GM23338 (cell line): ENCODE data around the gene SNX8. TPM values are rescaled to one million over a fixed set of nuclear protein-coding genes. Genes with fewer than 3 reads are reported as not detected.

ENCODE experiments used
- ATAC-seq: fragments of 200-7000 bp; cut with Tn5 transposase; 3 replicates; pipeline ENCODE4 v1.9.1; 2020
- DNase-seq: peaks from one replicate; pipeline ENCODE4 v3.0.0-alpha.2; 2015; ENCODE audit warnings: low spot score
- H2AFZ ChIP-seq: fragments of 200-600 bp; sonication (generic); 2 replicates; pipeline ENCODE4 v1.8.0; 2016; ENCODE audit warnings: antibody characterized with exemption, mild to moderate bottlenecking, moderate library complexity
- H3F3A ChIP-seq: fragments of 200-600 bp; sonication (generic); replicated peaks from 2 replicates; pipeline ENCODE4 v1.8.0; 2017; ENCODE audit warnings: antibody characterized with exemption, mixed run types, low read depth
- H3K27ac ChIP-seq: fragments of 200-600 bp; sonication (generic); 2 replicates; pipeline ENCODE4 v1.6.1; 2016; ENCODE audit warnings: low read depth
- H3K27me3 ChIP-seq: fragments of 200-600 bp; sonication (generic); 2 replicates; pipeline ENCODE4 v1.8.0; 2016; ENCODE audit warnings: mild to moderate bottlenecking, mixed run types, moderate library complexity; ENCODE audit not compliant: insufficient read depth
- H3K36me3 ChIP-seq: fragments of 200-600 bp; sonication (generic); 2 replicates; pipeline ENCODE4 v1.8.0; 2016; ENCODE audit warnings: mild to moderate bottlenecking; ENCODE audit not compliant: insufficient read depth
- H3K4me1 ChIP-seq: fragments of 200-600 bp; sonication (generic); 2 replicates; pipeline ENCODE4 v1.8.0; 2016; ENCODE audit warnings: mild to moderate bottlenecking, moderate library complexity; ENCODE audit not compliant: insufficient read depth
- H3K4me2 ChIP-seq: fragments of 200-600 bp; sonication (generic); 2 replicates; pipeline ENCODE4 v1.7.1; 2017; ENCODE audit warnings: mixed run types
- H3K4me3 ChIP-seq: fragments of 200-600 bp; sonication (generic); 2 replicates; pipeline ENCODE4 v1.6.1; 2016; ENCODE audit warnings: mixed run types
- H3K79me2 ChIP-seq: fragments of 200-600 bp; sonication (generic); replicated peaks from 2 replicates; pipeline ENCODE4 v1.8.0; 2017; ENCODE audit warnings: mild to moderate bottlenecking; ENCODE audit not compliant: insufficient read depth
- H3K9me2 ChIP-seq: fragments of 200-600 bp; sonication (generic); 2 replicates; pipeline ENCODE4 v1.8.0; 2017; ENCODE audit not compliant: insufficient read depth
- H4K20me1 ChIP-seq: fragments of 200-600 bp; sonication (generic); replicated peaks from 2 replicates; pipeline ENCODE4 v1.8.0; 2017; ENCODE audit warnings: mild to moderate bottlenecking; ENCODE audit not compliant: insufficient read depth
- H3K27ac Mint-ChIP-seq: 2 replicates; pipeline ENCODE4 v1.8.0; 2020; ENCODE audit warnings: inconsistent platforms, mild to moderate bottlenecking, moderate library complexity, mixed read lengths
- H3K27me3 Mint-ChIP-seq: 3 replicates; pipeline ENCODE4 v1.8.0; 2022; ENCODE audit warnings: low read depth, mild to moderate bottlenecking, moderate library complexity, mixed read lengths, inconsistent platforms; ENCODE audit not compliant: insufficient read depth, poor library complexity
- H3K36me3 Mint-ChIP-seq: 3 replicates; pipeline ENCODE4 v1.8.0; 2021; ENCODE audit warnings: low read depth, mild to moderate bottlenecking, inconsistent platforms, moderate library complexity, mixed read lengths
- H3K4me1 Mint-ChIP-seq: 3 replicates; pipeline ENCODE4 v1.8.0; 2020; ENCODE audit warnings: mild to moderate bottlenecking, inconsistent platforms, mixed read lengths
- H3K4me3 Mint-ChIP-seq: 3 replicates; pipeline ENCODE4 v1.8.0; 2021; ENCODE audit warnings: moderate library complexity, mild to moderate bottlenecking, inconsistent platforms, mixed read lengths
- H3K9me3 Mint-ChIP-seq: 3 replicates; pipeline ENCODE4 v1.8.0; 2020; ENCODE audit warnings: moderate library complexity, mild to moderate bottlenecking, inconsistent platforms, mixed read lengths
- STAT1 ChIP-seq: IDR thresholded peaks from one replicate; pipeline ENCODE4 v1.6.1; 2016; ENCODE audit warnings: antibody characterized with exemption; ENCODE audit not compliant: unreplicated experiment
- polyA plus RNA-seq: library from polyadenylated mRNA; unstranded; fragments of >200 nt; fragmentation: Nextera tagmentation; extraction: Ambion mirVana; gene quantifications from 2 replicates; pipeline ENCODE4 v1.2.1, GENCODE V29; 2016
- total RNA-seq: library from RNA; depleted of rRNA; stranded (reverse); fragments of >200 nt; shearing (Covaris generic); gene quantifications from 2 replicates; pipeline ENCODE4 v1.2.3, GENCODE V29; 2014
- TF ChIP-seq, protein P1 (sequence below): fragments of 250-450 bp; sonication (Bioruptor Pico); IDR thresholded peaks from 2 replicates; pipeline ENCODE4 v1.5.0; 2020; ENCODE audit warnings: mild to moderate bottlenecking, moderate library complexity
- TF ChIP-seq, protein P2 (sequence below): IDR thresholded peaks from 2 replicates; pipeline ENCODE4 v1.6.1; 2016; ENCODE audit warnings: antibody characterized with exemption
- TF ChIP-seq, protein P3 (sequence below), 2 experiments: fragments of 200-600 bp in 1 of 2; sonication (generic) in 1 of 2; conservative IDR thresholded peaks; 2 replicates each; pipeline versions ENCODE4 v1.5.1 to v1.6.1; 2016 to 2017; ENCODE audit warnings: antibody characterized with exemption in 2 of 2, low read depth in 2 of 2, mild to moderate bottlenecking in 2 of 2, moderate library complexity in 1 of 2

The SNX8 gene
- total and polyA plus RNA-seq, 2 experiments from 2014 or later: 44.3 to 50.9 TPM

DNA sequence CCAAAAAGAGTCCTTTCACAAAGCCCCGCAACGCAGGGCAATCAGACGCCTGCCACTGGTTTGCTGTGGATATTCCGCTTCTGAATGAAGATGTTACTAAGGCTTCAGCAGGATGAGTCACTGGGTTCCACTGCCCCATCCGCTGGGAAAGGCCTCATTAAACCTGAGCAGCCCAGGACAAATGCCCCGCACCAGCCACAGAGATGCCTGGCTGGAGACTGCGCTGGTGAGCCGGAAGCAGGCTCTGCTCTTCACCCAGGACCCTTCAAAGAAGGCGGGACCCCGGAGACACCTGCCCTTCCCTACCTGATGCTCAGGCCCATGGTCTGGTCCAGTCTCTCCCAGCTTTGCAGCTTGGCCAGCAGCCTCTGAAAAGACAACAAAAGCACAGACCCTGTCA lies 101.3 kb downstream of the SNX8 start:
- Mint-ChIP-seq H3K27me3 (peaks cover 5% of the 10 kb centered on the region), H3K27ac (no peak overlapping the region)

More for the DNA sequence above, 101.3 kb downstream of the SNX8 start:
- no peaks in the 10 kb centered on the region for H3K4me1 ChIP-seq
- H3K27ac ChIP-seq: no peak overlapping the region
- ATAC-seq (no peak), DNase-seq (no peak)
- H3K36me3 Mint-ChIP-seq: peaks cover 82% of the 10 kb centered on the region
- H3K9me3 Mint-ChIP-seq: no peaks in the 10 kb centered on the region
- no peak overlapping the region for H3K4me2 ChIP-seq
- H3K4me1 Mint-ChIP-seq: no peaks in the 10 kb centered on the region
- H3K36me3 ChIP-seq: peaks cover 18% of the 10 kb centered on the region
- H3F3A ChIP-seq: no peaks in the 10 kb centered on the region
- no peaks in the 10 kb centered on the region; the same call in 1 of the 2 replicates for H3K79me2 ChIP-seq
- H3K4me3 ChIP-seq: no peak overlapping the region
- no peaks in the 10 kb centered on the region for H3K9me2 ChIP-seq
- H3K4me3 Mint-ChIP-seq: no peak overlapping the region
- TF ChIP-seq, protein P1, sequence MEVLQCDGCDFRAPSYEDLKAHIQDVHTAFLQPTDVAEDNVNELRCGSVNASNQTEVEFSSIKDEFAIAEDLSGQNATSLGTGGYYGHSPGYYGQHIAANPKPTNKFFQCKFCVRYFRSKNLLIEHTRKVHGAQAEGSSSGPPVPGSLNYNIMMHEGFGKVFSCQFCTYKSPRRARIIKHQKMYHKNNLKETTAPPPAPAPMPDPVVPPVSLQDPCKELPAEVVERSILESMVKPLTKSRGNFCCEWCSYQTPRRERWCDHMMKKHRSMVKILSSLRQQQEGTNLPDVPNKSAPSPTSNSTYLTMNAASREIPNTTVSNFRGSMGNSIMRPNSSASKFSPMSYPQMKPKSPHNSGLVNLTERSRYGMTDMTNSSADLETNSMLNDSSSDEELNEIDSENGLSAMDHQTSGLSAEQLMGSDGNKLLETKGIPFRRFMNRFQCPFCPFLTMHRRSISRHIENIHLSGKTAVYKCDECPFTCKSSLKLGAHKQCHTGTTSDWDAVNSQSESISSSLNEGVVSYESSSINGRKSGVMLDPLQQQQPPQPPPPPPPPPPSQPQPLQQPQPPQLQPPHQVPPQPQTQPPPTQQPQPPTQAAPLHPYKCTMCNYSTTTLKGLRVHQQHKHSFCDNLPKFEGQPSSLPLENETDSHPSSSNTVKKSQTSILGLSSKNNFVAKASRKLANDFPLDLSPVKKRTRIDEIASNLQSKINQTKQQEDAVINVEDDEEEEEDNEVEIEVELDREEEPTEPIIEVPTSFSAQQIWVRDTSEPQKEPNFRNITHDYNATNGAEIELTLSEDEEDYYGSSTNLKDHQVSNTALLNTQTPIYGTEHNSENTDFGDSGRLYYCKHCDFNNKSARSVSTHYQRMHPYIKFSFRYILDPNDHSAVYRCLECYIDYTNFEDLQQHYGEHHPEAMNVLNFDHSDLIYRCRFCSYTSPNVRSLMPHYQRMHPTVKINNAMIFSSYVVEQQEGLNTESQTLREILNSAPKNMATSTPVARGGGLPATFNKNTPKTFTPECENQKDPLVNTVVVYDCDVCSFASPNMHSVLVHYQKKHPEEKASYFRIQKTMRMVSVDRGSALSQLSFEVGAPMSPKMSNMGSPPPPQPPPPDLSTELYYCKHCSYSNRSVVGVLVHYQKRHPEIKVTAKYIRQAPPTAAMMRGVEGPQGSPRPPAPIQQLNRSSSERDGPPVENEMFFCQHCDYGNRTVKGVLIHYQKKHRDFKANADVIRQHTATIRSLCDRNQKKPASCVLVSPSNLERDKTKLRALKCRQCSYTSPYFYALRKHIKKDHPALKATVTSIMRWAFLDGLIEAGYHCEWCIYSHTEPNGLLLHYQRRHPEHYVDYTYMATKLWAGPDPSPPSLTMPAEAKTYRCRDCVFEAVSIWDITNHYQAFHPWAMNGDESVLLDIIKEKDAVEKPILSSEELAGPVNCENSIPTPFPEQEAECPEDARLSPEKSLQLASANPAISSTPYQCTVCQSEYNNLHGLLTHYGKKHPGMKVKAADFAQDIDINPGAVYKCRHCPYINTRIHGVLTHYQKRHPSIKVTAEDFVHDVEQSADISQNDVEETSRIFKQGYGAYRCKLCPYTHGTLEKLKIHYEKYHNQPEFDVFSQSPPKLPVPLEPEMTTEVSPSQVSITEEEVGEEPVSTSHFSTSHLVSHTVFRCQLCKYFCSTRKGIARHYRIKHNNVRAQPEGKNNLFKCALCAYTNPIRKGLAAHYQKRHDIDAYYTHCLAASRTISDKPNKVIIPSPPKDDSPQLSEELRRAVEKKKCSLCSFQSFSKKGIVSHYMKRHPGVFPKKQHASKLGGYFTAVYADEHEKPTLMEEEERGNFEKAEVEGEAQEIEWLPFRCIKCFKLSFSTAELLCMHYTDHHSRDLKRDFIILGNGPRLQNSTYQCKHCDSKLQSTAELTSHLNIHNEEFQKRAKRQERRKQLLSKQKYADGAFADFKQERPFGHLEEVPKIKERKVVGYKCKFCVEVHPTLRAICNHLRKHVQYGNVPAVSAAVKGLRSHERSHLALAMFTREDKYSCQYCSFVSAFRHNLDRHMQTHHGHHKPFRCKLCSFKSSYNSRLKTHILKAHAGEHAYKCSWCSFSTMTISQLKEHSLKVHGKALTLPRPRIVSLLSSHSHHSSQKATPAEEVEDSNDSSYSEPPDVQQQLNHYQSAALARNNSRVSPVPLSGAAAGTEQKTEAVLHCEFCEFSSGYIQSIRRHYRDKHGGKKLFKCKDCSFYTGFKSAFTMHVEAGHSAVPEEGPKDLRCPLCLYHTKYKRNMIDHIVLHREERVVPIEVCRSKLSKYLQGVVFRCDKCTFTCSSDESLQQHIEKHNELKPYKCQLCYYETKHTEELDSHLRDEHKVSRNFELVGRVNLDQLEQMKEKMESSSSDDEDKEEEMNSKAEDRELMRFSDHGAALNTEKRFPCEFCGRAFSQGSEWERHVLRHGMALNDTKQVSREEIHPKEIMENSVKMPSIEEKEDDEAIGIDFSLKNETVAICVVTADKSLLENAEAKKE: no peak
- TF ChIP-seq, protein P2, sequence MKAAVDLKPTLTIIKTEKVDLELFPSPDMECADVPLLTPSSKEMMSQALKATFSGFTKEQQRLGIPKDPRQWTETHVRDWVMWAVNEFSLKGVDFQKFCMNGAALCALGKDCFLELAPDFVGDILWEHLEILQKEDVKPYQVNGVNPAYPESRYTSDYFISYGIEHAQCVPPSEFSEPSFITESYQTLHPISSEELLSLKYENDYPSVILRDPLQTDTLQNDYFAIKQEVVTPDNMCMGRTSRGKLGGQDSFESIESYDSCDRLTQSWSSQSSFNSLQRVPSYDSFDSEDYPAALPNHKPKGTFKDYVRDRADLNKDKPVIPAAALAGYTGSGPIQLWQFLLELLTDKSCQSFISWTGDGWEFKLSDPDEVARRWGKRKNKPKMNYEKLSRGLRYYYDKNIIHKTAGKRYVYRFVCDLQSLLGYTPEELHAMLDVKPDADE: no peak
- TF ChIP-seq, protein P3, sequence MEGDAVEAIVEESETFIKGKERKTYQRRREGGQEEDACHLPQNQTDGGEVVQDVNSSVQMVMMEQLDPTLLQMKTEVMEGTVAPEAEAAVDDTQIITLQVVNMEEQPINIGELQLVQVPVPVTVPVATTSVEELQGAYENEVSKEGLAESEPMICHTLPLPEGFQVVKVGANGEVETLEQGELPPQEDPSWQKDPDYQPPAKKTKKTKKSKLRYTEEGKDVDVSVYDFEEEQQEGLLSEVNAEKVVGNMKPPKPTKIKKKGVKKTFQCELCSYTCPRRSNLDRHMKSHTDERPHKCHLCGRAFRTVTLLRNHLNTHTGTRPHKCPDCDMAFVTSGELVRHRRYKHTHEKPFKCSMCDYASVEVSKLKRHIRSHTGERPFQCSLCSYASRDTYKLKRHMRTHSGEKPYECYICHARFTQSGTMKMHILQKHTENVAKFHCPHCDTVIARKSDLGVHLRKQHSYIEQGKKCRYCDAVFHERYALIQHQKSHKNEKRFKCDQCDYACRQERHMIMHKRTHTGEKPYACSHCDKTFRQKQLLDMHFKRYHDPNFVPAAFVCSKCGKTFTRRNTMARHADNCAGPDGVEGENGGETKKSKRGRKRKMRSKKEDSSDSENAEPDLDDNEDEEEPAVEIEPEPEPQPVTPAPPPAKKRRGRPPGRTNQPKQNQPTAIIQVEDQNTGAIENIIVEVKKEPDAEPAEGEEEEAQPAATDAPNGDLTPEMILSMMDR (conservative IDR thresholded peaks at IDR 0.05; ENCODE audit: low read depth in 2 of 2): no peak
- TF ChIP-seq STAT1: no peak
- H4K20me1 ChIP-seq: 0 out of 2 replicates have a peak, but pooled peaks cover 4% of the 10 kb centered on the region
- H2AFZ ChIP-seq: no peak overlapping the region
- H3K27me3 ChIP-seq: no peaks in the 10 kb centered on the region
